HG03095 (cell line): ENCODE data around the gene PRRT1B.
"Not testable (repeated sequence)": the region's sequence is repeated elsewhere in the genome, so short reads cannot be mapped to it uniquely, and the experiment has no call there.

ENCODE experiments used
- ATAC-seq: cut with Tn5 transposase; IDR thresholded peaks from one replicate; pipeline ENCODE4 v1.9.1; 2021; ENCODE audit warnings: moderate library complexity; ENCODE audit not compliant: unreplicated experiment

PRRT1B gene

GRCh38 chr9:131549186-131549585 lies 3.9 kb downstream of the PRRT1B start:
- not testable (repeated sequence) for ATAC-seq

- ATAC-seq, result not testable (repeated sequence)
These were observed 5.1 kb downstream of the PRRT1B start for GRCh38 chr9:131550465-131550864.

- ATAC-seq, result no peak
These were observed 6.7 kb downstream of the PRRT1B start for GRCh38 chr9:131552030-131552429.

- no peak for ATAC-seq
These were observed 8.9 kb downstream of the PRRT1B start for GRCh38 chr9:131554087-131554842.

DNA sequence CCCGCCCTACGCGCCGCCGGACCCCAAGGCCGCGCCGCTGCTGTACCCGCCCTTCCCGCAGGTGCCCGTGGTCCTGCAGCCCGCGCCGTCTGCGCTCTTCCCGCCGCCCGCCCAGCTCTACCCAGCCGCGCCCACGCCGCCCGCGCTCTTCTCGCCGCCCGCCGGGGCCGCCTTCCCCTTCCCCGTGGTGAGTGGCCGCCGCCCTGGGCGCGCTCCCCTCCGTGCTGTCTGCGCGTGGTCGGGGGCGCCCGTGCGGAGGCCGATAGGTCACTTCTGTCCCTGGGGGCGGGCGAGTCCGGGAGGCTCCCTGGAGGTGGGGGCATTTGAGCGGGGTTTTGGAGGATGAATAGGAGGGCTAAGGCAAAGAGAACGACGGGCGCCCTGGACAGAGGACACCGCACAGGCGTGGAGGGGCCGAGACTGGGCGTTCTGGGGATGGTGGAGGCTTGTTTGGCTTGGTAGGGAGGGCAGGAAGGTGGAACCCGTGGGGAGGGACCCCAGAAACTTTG lies 9.6 kb downstream of the PRRT1B start:
- no peak for ATAC-seq

- no peak for ATAC-seq
These were observed 10.7 kb downstream of the PRRT1B start for GRCh38 chr9:131555841-131556673.

- no peak for ATAC-seq
These were observed 12.7 kb downstream of the PRRT1B start for GRCh38 chr9:131557855-131558548.

DNA sequence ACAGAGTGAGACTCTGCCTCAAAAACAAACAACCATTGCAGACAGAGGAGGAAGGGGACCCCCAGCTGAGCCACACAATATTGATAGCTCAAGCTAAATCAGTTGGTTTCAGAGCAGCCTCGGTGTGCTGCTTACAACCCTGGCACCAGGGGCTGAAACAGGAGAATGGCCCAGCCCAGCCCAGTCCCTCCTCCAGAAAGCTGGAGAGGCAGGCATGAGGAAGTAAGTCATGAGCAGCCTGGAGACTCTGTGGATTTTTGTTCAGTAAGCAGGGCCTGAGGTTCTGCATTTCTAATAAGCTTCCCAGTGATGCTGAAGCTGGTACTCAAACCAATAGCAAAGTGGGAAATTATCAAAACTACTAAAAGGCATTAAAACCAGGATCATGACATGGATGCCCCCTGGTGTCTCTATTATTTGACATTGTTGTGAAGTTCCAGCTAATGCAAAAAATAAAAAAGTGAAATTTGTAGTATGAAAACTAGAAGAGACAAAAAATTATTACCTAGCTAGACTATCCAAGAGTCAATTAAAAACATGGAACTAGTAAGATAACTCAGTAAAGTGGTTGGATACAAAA lies 14.2 kb downstream of the PRRT1B start:
- ATAC-seq, result no peak

DNA sequence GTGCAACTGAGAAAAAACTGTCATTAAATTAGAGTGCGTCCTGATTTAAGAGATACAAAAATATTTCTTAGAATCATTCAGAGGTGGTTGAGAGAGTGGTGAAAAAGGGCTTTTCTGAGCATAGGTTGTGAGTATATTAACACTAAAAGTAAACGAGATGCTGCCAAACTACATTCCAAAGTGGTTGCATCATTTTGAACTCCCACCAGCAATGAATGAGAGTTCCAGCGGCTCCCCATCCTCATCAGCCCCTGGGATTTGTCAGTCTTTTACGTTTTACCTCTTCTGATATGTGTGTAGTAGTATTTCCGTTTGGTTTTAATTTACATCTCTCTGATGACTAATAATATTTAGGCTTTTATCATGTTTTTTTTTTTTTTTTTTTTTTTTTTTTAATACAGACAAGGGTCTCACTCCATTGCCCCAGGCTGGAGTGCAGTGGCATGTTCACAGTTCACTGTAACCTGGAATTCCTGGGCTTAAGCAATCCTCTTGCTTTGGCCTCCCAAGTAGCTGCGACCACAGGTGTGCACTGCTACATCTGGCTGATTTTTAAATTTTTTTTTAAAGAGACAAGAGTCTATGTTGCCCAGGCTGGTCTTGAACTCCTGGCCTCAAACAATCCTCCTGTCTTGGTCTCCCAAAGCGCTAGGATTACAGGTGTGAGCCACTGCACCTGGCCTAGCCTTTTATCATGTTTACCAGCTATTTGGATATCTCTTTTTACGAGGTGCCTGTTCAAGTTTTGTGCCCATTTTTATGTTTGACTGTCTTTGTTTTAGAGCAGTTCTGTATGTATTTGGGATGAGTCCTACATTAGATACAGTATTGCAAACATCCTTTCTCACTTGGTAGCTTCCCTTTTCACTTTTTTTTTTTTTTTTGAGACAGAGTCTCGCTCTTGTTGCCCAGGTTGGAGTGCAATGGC lies 17.0 kb downstream of the PRRT1B start:
- ATAC-seq, result no peak

GRCh38 chr9:131565369-131565768 lies 20.0 kb downstream of the PRRT1B start:
- no peak for ATAC-seq

- no peak for ATAC-seq
These were observed 20.8 kb downstream of the PRRT1B start for GRCh38 chr9:131566158-131566557.

DNA sequence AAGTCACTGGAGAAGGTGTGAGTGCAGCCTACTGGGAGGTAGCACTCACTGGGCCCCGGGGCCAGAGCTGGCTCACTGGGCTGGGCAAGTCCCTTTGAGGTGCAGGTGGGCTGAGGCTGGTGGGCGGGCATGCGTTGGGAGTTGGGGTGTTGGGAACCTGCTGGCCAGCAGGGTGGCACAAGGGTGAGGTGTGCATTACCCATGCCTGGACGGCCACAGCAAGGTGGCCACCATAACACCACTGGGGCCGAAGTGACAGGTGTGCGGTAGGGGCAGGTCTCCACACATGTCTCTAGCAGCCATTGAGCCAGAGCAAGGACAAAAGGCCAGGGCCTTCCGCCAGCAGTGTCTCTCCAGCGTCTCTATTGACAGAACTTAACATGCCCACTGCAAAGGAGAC lies 22.6 kb downstream of the PRRT1B start:
- ATAC-seq, result no peak

GRCh38 chr9:131574730-131575640 lies 29.7 kb downstream of the PRRT1B start:
- ATAC-seq, result no peak

DNA sequence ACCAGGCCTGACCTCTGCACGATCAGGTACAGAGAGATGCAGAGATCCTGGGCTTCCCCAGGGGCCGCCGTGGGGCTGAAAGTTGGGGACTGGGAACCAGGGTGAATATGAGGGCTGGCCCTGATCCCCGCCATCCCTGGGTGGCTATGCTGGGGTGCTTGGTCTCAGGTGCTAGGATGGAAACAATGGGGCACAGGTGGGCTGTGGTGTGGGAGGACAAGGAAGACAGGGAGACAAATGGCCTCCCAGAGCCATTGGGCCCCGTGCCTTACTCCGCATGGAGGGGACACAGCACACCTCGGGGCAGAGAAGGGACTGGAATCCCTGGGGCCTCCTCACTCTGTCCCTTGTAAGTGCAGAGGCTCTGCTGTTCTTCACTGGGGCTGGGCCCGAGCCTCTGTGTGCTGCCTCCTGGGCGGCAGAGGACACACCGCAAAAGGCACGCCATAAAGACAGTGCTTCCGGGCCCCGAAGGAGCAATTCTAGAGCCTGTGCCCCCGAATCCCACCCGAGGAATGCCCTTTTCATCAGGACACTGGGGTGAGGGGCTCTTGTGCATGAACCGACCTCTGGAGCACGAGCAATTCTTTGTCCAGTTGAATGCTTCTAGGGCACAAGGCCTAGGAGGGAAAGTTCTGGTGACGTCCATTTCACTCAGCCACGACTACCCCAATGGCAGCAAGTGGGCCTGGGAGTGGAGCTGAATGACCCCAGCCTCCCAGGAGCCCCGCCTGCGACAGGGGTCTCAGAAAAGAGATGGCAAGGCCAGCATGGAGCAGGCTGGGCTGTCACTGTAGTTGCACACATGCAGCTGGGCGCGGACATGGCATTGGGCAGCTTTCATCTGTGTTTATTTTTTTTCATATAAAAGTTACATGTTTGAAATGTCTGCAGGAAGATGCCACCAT lies 30.9 kb downstream of the PRRT1B start:
- ATAC-seq, result no peak

GRCh38 chr9:131577005-131578000 lies 32.0 kb downstream of the PRRT1B start:
- ATAC-seq, result no peak

GRCh38 chr9:131578021-131578420 lies 32.7 kb downstream of the PRRT1B start:
- ATAC-seq, result no peak
